ENCODE data around the gene TPST1.

The TPST1 gene

DNA sequence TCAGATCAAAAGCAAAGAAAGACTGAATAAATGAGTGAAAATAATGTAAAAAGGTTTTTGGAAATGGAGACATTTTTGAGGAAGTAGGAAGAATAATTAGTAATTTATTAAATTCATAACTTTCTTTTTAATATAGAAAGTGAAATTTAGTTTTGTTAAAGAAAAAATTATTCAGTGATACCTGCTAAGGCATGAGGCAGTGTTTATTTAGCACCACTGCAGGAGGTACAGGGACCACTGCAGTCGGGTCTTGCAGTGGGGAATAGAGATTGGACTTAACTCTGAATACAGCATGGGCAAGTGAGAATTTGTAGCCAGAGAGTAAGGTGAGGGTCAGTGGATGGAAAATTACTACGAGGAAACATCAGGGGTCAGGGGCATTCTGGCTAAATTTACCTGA, 39.9 kb downstream of the TPST1 start:
- no peak for DNase-seq

DNA sequence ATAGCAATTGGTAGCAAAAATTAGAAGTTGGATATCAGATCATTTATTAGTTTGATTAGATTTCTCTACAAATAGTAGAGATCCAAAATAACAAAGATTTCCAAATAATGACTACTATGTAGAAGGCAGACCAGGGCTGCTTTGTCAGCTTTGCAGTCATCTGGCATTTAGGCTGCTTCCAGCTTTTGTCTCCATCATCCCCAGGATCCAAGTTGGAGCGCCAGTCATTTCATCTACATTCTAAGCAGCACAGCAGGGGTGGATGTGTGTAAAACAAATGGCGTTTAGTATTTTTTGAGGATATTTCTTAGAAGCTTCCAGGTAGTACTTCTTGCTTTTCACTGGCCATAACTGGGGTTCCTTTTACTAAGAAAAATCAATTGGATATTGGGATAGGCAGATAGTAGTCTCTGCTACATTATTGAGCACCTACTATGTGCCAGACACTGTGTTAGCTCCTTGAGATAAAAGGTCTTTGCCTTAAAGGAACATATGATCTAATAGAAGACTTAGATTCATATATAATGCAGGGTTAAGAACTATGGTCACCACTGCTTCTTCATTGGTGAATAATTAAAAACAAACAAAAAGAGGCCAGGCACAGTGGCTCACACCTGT, 41.5 kb downstream of the TPST1 start:
- no peak for DNase-seq

GRCh38 chr7:66247380-66248078, 42.4 kb downstream of the TPST1 start:
- DNase-seq: no peak

- DNase-seq: no peak
These were observed 45.6 kb downstream of the TPST1 start for GRCh38 chr7:66250711-66251110.

GRCh38 chr7:66255534-66256100, 50.5 kb downstream of the TPST1 start:
- no peak for DNase-seq

GRCh38 chr7:66256281-66256680, 51.1 kb downstream of the TPST1 start:
- no peak for DNase-seq

DNA sequence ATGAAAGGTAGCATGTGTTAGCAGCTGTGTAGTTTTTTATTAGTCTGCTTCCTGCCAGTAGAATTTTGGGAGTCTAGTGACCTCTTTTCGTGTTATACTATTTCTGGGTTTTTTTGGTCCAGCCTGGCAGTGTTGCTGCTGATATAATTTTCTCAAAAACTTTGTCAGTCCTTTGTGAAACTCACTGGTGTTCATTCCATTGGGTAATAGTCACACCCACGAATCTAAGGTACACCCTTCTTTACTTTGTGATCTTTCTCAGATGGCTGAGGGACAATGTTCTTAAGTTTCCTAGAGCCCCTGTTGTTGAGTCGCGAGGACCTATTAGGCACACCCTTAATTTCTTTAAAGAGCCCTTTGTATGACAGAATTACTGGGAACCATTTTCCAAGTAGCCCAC, 52.3 kb downstream of the TPST1 start:
- no peak for DNase-seq

DNA sequence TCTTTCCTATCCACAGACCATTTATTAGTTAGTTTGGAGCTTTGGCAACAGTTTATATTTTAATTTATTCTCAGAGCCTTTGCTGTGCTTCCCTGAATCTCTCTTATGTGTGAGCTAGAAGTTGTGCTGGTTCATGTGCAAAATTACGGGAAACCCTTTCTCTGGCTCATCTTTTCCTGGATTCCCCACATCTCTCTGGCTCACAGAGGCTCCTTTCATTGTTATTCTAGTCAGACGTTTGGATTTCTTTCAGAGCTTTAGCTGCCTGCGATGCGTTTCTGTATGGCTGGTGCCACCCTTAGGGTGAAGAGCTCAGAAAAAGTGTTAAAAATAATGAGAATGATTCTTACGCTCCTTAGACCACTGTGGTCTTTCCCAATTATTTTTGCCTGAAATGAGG, 53.3 kb downstream of the TPST1 start:
- DNase-seq: no peak

- no peak for DNase-seq
These were observed 56.8 kb downstream of the TPST1 start for GRCh38 chr7:66261941-66262340.

DNA sequence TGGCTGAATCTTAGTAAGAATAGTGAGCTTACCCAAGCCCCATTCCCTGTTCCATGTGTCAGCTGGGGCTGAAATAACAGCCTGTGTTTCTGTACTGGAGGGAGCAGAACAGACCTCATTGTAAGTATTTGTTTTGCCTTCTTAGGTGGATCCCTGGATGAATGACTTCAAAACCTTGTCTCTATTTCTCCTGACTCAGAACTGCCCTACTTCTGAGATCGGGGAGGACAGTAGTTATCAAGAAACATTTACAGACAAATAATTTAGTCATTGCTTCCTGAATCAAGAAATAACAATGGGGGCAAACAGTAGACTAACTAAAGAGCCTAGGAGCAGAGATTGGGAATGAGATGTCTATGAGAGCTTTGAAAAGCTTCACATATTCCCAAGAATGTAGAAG, 58.8 kb downstream of the TPST1 start:
- DNase-seq: no peak

DNA sequence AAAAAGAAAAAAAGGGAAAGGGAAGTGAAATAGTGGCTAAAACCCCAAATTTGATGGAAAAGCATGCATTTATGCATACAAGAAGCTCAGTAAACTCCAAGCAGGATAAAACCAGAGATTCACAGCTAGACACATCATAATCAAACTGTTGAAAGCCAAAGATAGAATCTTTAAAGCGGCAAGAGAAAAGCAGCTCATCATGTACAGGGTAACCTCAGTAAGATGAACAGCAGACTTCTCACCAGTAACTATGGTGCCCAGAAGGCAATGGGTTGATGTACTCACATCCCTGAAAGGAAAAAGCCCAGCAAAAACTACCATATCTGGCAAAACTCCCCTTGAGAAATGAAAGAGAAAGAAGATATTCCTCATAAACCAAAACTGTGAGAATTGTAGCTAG, 60.4 kb downstream of the TPST1 start:
- DNase-seq: peak; percentile 21

GRCh38 chr7:66267249-66267648, 62.1 kb downstream of the TPST1 start:
- no peak for DNase-seq

- DNase-seq: no peak
These were observed 64.8 kb downstream of the TPST1 start for GRCh38 chr7:66269978-66270377.

DNA sequence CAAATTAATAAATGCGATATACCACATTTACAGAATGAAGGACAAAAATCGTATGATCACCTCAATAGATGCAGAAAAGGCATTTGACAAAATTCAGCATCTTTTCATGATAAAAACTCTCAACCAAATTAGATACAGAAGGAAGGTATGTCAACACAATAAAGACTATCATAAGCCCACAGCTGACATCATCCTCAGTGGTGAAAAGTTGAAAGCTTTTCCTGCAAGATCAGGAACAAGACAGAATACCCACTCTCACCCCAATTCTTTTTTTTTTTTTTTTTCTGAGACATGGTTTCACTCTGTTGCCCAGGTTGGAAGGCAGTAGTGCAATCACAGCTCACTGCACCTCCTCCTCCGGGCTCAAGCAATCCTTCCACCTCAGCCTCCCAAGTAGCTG, 67.2 kb downstream of the TPST1 start:
- DNase-seq: no peak

DNA sequence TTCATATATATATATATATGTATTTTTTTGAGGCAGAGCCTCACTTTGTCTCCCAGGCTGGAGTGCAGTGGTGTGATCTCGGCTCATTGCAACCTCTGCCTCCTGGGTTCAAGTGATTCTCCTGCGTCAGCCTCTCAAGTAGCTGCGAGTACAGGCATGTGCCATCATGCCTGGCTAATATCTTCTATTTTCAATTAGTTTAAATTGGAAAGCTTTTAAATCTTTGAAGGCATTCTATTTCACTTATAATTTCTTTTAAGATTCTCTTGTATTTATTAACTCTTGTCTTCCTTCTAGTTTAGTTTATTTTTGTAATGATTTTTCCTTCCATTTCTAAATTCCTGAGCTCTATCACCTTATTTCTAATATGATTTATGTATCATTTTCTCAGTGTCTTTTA, 71.2 kb downstream of the TPST1 start:
- DNase-seq: peak; percentile 47

GRCh38 chr7:66277492-66277891, 72.4 kb downstream of the TPST1 start:
- DNase-seq: no peak

GRCh38 chr7:66279912-66280311, 74.8 kb downstream of the TPST1 start:
- no peak for DNase-seq

DNA sequence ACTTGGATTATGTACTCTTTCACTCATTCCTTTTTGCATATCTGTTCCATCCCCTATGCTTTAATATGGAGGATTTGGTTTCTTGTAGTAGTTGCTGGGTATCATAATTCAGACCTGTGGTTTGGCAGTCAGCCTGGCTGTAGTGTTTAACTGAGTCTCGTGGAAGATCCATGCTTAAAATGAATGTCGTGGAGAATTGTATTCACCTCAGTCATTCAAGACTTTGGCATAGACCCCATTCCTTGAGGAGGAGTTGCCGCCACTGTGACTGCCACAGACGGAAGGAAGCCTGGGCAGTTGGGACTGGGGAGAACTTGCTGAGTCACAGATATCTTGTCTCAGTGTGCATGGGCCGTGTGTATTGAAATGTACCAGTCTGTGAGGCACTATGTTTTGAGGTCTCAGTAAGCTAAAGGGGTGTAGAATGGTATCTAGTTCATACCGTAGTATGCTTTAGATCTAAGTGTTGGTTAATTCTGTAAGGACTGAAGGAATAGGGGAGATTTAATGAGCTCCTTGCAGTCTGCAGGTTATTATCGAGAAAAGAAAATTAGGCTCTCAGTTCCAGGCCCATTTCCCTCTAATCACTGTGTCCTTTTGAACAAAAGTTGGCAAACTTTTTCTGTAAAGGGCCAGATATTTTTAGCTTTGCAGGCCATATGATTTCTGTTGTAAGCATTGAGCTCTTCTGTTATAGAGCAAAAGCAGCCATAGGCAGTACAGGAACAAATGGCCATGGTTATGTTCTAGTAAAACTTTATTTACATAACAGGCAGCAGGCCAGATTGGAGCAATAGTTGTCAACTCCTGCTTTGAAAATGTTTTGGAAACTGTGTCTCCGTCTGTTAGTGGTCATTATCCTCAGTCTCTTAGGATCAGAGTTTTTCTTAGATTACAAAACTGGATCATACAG, 76.8 kb downstream of the TPST1 start:
- DNase-seq: peak; percentile 77

DNA sequence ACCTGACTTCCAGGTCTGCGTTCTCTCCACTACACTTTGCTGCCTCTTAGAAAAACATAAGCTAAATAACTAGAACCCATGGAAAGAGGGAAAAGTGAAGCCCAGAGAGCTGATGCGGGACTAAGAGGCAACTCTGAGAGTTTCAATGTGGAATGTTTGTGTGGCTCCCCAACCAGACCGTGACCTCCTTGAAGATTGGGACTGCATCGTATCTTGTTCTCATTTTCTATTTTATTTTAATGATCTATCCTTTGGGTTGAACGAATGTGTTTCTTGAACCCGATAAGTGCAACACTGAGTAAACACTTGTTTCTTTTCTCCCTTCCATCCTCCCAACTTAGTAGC, 77.4 kb downstream of the TPST1 start:
- peak; percentile 63 for DNase-seq

DNA sequence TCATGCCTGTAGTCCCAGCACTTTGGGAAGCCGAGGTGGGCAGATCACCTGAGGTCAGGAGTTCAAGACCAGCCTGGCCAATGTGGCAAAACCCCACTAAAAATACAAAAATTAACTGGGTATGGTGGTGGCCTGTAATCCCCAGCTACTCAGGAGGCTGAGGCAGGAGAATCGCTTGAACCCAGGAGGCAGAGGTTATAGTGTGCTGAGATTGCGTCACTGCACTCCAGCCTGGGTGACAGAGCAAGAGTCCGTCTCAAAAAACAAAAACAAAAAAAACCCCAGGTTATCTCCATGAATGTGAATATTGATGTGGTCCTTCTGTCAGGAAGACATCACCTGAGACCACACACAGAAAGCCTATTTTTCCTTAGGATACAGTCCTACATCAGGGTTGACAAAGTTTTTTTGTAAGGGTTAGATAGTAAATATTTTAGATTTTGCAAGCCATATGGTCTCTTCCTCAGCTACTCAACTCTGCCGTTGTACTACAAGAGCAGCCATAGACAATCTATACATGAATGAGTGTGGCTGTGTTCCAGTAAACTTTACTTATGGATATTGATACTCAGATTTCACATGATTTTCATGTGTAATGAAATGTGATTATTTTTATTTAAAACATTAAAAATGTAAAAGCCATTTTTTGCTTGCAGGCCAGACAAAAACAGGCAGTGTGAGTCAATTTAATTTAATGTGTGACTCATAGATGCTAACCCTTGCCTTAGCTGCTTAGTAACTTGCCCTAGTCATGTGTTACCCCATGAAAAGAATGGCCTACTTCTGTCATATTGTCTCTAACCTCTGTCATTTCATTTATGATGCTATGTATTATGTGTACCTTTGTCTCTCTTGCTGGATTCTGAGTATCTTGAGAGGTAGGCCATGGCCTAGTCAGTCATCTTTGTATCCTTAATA, 78.1 kb downstream of the TPST1 start:
- DNase-seq: no peak

DNA sequence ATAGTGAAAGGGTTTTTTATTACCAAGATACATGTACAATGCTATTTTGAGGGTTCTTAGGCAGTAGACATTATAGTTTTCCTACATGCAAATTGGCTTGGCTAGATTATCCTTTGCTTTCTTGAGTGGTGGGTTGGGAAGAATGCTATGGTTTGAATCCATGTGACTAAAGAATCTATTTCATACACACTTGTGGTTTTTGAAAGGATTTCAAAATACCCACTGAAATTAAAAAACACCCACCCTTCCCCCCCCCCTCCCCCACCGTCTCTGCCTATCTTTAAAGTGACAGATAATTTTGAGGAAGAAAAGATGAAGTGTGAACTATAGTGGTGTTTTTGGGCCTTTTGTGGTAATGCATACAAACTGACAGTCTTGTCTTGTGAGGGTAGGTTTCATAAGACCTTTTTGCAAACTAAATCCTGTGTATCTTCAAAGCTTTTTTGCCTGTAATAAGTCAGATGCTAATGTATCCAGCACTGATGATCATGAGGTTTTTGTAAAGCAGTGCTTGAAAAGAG, 90.9 kb downstream of the TPST1 start:
- no peak for DNase-seq

GRCh38 chr7:66296557-66296956, 91.4 kb downstream of the TPST1 start:
- DNase-seq: no peak

Data from DMS79 treated with DMSO at 0.1 percent for 48 hours (cell line).